Prostate gland (tissue), 2 donors: ENCODE results near the gene MLH1.

Source experiments
- POLR2A ChIP-seq: fragments of 450-650 bp; IDR thresholded peaks from one replicate; pipeline ENCODE4 v1.6.1; 2016; ENCODE audit warnings: antibody characterized with exemption, mild to moderate bottlenecking
- TF ChIP-seq, protein P1 (sequence below), 4 experiments: fragments of 200-600 bp in 2 of 4; fragments of 450-650 bp in 2 of 4; sonication (generic) in 2 of 4; IDR thresholded peaks; 1 replicate in 3 of 4; 2 replicates in 1 of 4; pipeline ENCODE4 v1.5.1; 2016 to 2019; ENCODE audit warnings: antibody characterized with exemption in 4 of 4, mild to moderate bottlenecking in 2 of 4, moderate library complexity in 2 of 4

DNA sequence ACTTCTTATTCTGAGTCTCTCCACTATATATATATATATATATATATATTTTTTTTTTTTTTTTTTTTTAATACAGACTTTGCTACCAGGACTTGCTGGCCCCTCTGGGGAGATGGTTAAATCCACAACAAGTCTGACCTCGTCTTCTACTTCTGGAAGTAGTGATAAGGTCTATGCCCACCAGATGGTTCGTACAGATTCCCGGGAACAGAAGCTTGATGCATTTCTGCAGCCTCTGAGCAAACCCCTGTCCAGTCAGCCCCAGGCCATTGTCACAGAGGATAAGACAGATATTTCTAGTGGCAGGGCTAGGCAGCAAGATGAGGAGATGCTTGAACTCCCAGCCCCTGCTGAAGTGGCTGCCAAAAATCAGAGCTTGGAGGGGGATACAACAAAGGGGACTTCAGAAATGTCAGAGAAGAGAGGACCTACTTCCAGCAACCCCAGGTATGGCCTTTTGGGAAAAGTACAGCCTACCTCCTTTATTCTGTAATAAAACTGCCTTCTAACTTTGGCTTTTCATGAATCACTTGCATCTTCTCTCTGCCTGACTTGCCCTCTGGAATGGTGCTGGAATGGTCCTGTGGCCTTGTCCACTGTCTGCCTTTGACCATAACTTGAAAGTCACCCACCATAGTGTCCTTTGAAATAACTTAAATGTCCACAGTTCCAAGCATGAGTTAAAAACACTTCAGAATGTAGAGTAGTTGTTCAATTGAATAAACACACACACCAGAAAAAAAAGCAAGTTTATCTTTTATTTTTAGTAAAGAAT is 32.4 kb downstream of the MLH1 start:
- TF ChIP-seq, protein P1, sequence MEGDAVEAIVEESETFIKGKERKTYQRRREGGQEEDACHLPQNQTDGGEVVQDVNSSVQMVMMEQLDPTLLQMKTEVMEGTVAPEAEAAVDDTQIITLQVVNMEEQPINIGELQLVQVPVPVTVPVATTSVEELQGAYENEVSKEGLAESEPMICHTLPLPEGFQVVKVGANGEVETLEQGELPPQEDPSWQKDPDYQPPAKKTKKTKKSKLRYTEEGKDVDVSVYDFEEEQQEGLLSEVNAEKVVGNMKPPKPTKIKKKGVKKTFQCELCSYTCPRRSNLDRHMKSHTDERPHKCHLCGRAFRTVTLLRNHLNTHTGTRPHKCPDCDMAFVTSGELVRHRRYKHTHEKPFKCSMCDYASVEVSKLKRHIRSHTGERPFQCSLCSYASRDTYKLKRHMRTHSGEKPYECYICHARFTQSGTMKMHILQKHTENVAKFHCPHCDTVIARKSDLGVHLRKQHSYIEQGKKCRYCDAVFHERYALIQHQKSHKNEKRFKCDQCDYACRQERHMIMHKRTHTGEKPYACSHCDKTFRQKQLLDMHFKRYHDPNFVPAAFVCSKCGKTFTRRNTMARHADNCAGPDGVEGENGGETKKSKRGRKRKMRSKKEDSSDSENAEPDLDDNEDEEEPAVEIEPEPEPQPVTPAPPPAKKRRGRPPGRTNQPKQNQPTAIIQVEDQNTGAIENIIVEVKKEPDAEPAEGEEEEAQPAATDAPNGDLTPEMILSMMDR (IDR thresholded peaks at IDR 0.05) = no peak
- no peak for TF ChIP-seq POLR2A
